OCI-LY1 (cell line): ENCODE results near the gene LIMS1.
A peak's percentile ranks its signal among the peaks of the same experiment; 100 is the strongest.

Experiments used
- H2AFZ ChIP-seq: fragments of 200-600 bp; sonication (generic), shearing (Covaris generic); 2 replicates; pipeline ENCODE4 v1.6.0; 2014; ENCODE audit warnings: antibody characterized with exemption, mild to moderate bottlenecking, low read length
- H3F3A ChIP-seq: fragments of 200-600 bp; sonication (generic), shearing (Covaris generic); 2 replicates; pipeline ENCODE4 v1.6.0; 2014; ENCODE audit warnings: mild to moderate bottlenecking, antibody characterized with exemption, low read length, moderate library complexity; ENCODE audit not compliant: insufficient read depth
- H3K27ac ChIP-seq: fragments of 200-600 bp; sonication (generic); 2 replicates; pipeline ENCODE4 v1.5.1; 2014; ENCODE audit warnings: low read length, mixed run types, mild to moderate bottlenecking, low read depth; ENCODE audit not compliant: poor library complexity, severe bottlenecking
- H3K27me3 ChIP-seq: fragments of 200-600 bp; sonication (generic); 2 replicates; pipeline ENCODE4 v1.6.0; 2014; ENCODE audit warnings: antibody characterized with exemption, mild to moderate bottlenecking, low read length, moderate library complexity; ENCODE audit not compliant: insufficient read depth
- H3K36me3 ChIP-seq: fragments of 200-600 bp; sonication (generic); 2 replicates; pipeline ENCODE4 v1.6.1; 2014; ENCODE audit warnings: mild to moderate bottlenecking, antibody characterized with exemption, low read length, moderate library complexity, mixed read lengths; ENCODE audit not compliant: insufficient read depth
- H3K4me1 ChIP-seq: fragments of 200-600 bp; sonication (generic); 2 replicates; pipeline ENCODE4 v1.5.1; 2014; ENCODE audit warnings: mild to moderate bottlenecking, low read length, moderate library complexity; ENCODE audit not compliant: insufficient read depth, severe bottlenecking
- H3K4me2 ChIP-seq: fragments of 200-600 bp; sonication (generic), shearing (Covaris generic); 2 replicates; pipeline ENCODE4 v1.6.1; 2014; ENCODE audit warnings: low read length
- H3K4me3 ChIP-seq: fragments of 200-600 bp; sonication (generic); 2 replicates; pipeline ENCODE4 v1.5.1; 2014; ENCODE audit warnings: low read length, low read depth, mild to moderate bottlenecking, mixed read lengths; ENCODE audit not compliant: poor library complexity, severe bottlenecking
- H3K79me2 ChIP-seq: fragments of 200-600 bp; shearing (Covaris generic); 2 replicates; pipeline ENCODE4 v1.6.1; 2016; ENCODE audit warnings: mixed run types, low read length, mixed read lengths; ENCODE audit not compliant: insufficient read depth
- H3K9ac ChIP-seq: fragments of 200-600 bp; sonication (generic), shearing (Covaris generic); 2 replicates; pipeline ENCODE4 v1.6.1; 2014; ENCODE audit warnings: mild to moderate bottlenecking, low read length, mixed read lengths
- H3K9me2 ChIP-seq: fragments of 200-600 bp; sonication (generic), shearing (Covaris generic); 2 replicates; pipeline ENCODE4 v1.6.1; 2014; ENCODE audit warnings: low read depth, mild to moderate bottlenecking, low read length, mixed read lengths
- H3K9me3 ChIP-seq: fragments of 200-600 bp; shearing (Covaris generic); 2 replicates; pipeline ENCODE4 v1.6.1; 2014; ENCODE audit warnings: low read length, mixed read lengths
- H4K20me1 ChIP-seq: fragments of 200-600 bp; sonication (generic), shearing (Covaris generic); 2 replicates; pipeline ENCODE4 v1.6.0; 2016; ENCODE audit warnings: mild to moderate bottlenecking, low read length; ENCODE audit not compliant: insufficient read depth
- EZH2 ChIP-seq: fragments of 200-600 bp; sonication (generic), shearing (Covaris generic); IDR thresholded peaks from 2 replicates; pipeline ENCODE4 v1.8.0; 2017; ENCODE audit warnings: borderline replicate concordance, mixed run types, mild to moderate bottlenecking, antibody characterized with exemption, low read length, moderate library complexity, mixed read lengths
- TF ChIP-seq, protein P1 (sequence below): fragments of 200-600 bp; sonication (generic), shearing (Covaris generic); IDR thresholded peaks from 2 replicates; pipeline ENCODE4 v1.5.1; 2017; ENCODE audit warnings: mild to moderate bottlenecking, antibody characterized with exemption, low read length, moderate library complexity, mixed read lengths

Gene LIMS1

DNA sequence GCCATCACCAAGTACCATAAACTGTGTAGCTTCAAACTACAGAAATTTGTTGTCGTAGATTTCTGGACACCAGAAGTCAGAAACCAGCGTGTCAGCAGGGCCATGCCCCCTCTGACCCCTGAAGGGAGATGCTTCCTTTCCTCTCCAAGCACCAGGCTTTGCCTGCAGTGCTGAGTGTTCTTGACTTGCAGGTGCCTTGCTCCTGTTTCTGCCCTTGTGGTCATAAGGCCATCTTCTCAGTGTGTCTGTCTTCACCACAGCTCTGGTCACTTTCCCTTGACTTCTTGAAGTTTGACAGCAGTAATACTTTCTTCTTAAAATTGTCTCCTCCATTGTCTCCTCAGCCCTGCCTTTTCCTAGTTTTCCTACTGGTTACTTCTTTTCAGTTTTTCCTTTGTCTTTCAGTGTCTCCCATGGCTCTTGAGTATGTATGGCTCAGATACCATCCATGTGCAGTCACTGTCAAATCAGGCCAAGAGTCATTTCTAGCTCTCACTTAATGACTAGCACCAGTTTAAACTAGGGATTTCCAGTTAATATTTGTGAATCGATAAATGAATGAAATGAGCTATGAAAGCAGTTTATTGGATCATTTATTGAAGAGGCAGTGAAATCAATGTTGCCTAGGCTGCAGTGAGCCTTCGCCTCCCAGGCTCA, 93.8 kb downstream of the LIMS1 start:
- no peaks in the 10 kb centered on the region for H3K27me3 ChIP-seq
- H3F3A ChIP-seq, result no peaks in the 10 kb centered on the region
- H3K4me1 ChIP-seq, result peaks cover 93% of the 10 kb centered on the region
- H2AFZ ChIP-seq, result no peak overlapping the region
- H3K9me3 ChIP-seq, result no peaks in the 10 kb centered on the region
- no peak overlapping the region; the same call in 1 of the 2 replicates for H3K9ac ChIP-seq
- peak overlapping the region; percentile 82 for H3K27ac ChIP-seq
- peaks cover 78% of the 10 kb centered on the region for H3K79me2 ChIP-seq
- H3K4me2 ChIP-seq, result peak overlapping the region; percentile 43; the same call in 1 of the 2 replicates
- H3K36me3 ChIP-seq, result peaks cover 3% of the 10 kb centered on the region; the same call in 1 of the 2 replicates
- no peak for TF ChIP-seq EZH2
- TF ChIP-seq, protein P1, sequence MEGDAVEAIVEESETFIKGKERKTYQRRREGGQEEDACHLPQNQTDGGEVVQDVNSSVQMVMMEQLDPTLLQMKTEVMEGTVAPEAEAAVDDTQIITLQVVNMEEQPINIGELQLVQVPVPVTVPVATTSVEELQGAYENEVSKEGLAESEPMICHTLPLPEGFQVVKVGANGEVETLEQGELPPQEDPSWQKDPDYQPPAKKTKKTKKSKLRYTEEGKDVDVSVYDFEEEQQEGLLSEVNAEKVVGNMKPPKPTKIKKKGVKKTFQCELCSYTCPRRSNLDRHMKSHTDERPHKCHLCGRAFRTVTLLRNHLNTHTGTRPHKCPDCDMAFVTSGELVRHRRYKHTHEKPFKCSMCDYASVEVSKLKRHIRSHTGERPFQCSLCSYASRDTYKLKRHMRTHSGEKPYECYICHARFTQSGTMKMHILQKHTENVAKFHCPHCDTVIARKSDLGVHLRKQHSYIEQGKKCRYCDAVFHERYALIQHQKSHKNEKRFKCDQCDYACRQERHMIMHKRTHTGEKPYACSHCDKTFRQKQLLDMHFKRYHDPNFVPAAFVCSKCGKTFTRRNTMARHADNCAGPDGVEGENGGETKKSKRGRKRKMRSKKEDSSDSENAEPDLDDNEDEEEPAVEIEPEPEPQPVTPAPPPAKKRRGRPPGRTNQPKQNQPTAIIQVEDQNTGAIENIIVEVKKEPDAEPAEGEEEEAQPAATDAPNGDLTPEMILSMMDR, result no peak
- no peaks in the 10 kb centered on the region for H4K20me1 ChIP-seq
- no peaks in the 10 kb centered on the region for H3K9me2 ChIP-seq
- H3K4me3 ChIP-seq, result no peak overlapping the region

DNA sequence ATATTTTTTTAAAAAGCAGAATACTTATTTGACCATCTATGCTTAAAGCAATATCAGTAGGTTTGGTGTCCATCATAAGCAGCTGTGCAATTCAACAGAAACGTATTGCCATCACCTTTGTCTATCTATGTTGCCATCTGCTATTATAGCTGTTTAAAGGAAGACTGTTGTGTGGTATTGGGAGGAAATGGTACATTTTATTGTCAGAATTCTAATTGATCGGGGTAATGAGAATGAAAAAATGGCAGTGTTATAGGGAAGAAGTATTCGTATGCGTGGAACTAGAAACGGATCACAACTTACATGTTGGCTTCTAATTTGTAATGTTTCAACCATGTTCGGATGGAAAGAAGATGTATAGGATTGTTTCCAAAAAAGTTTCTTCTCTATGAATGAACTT, 94.7 kb downstream of the LIMS1 start:
- TF ChIP-seq, protein P1, result no peak
- no peak for TF ChIP-seq EZH2
- H3K4me3 ChIP-seq, result no peak overlapping the region
- peak overlapping the region; percentile 5; the same call in 1 of the 2 replicates for H3K9ac ChIP-seq
- H3K27ac ChIP-seq, result peak overlapping the region; percentile 82
- peaks cover 3% of the 10 kb centered on the region; the same call in 1 of the 2 replicates for H3K36me3 ChIP-seq
- H3K9me3 ChIP-seq, result no peaks in the 10 kb centered on the region
- no peaks in the 10 kb centered on the region for H3K9me2 ChIP-seq
- H3K27me3 ChIP-seq, result no peaks in the 10 kb centered on the region
- H3K79me2 ChIP-seq, result peaks cover 75% of the 10 kb centered on the region
- H4K20me1 ChIP-seq, result no peaks in the 10 kb centered on the region
- H3F3A ChIP-seq, result no peaks in the 10 kb centered on the region
- H3K4me2 ChIP-seq, result peak overlapping the region; percentile 43
- H3K4me1 ChIP-seq, result peaks cover 97% of the 10 kb centered on the region
- no peak overlapping the region for H2AFZ ChIP-seq

- H3K27me3 ChIP-seq, result no peaks in the 10 kb centered on the region
- peak overlapping the region; percentile 82 for H3K27ac ChIP-seq
- no peaks in the 10 kb centered on the region for H3F3A ChIP-seq
- peaks cover 97% of the 10 kb centered on the region for H3K4me1 ChIP-seq
- peak overlapping the region; percentile 5; the same call in 1 of the 2 replicates for H3K9ac ChIP-seq
- no peak for TF ChIP-seq EZH2
- TF ChIP-seq, protein P1, result no peak
- peak overlapping the region; percentile 43; the same call in 1 of the 2 replicates for H3K4me2 ChIP-seq
- H3K36me3 ChIP-seq, result peaks cover 3% of the 10 kb centered on the region; the same call in 1 of the 2 replicates
- H3K9me3 ChIP-seq, result no peaks in the 10 kb centered on the region
- peaks cover 70% of the 10 kb centered on the region for H3K79me2 ChIP-seq
- H3K4me3 ChIP-seq, result no peak overlapping the region
- H2AFZ ChIP-seq, result no peak overlapping the region
- no peaks in the 10 kb centered on the region for H3K9me2 ChIP-seq
- no peaks in the 10 kb centered on the region for H4K20me1 ChIP-seq
These were observed 95.1 kb downstream of the LIMS1 start for GRCh38 chr2:108629417-108629816.
